GM18873 (cell line): ENCODE data around the gene TRPM3.

Experiments
- ATAC-seq: cut with Tn5 transposase; IDR thresholded peaks from one replicate; pipeline ENCODE4 v1.9.1; 2021; ENCODE audit warnings: mild to moderate bottlenecking, moderate library complexity, moderate number of reproducible peaks; ENCODE audit not compliant: unreplicated experiment, low FRiP score

Gene TRPM3

GRCh38 chr9:71105192-71105591 is 16.2 kb downstream of the TRPM3 start:
- ATAC-seq: no peak

- no peak for ATAC-seq
Measured at GRCh38 chr9:71098801-71099200, 22.6 kb downstream of the TRPM3 start.

- no peak for ATAC-seq
Measured at GRCh38 chr9:71097671-71098070, 23.8 kb downstream of the TRPM3 start.

GRCh38 chr9:71096421-71097108 is 24.9 kb downstream of the TRPM3 start:
- no peak for ATAC-seq

- ATAC-seq: no peak
Measured at GRCh38 chr9:71094708-71095251, 26.6 kb downstream of the TRPM3 start.

- ATAC-seq: no peak
Measured at GRCh38 chr9:71090896-71091295, 30.5 kb downstream of the TRPM3 start.

GRCh38 chr9:71079451-71079850 is 42.0 kb downstream of the TRPM3 start:
- no peak for ATAC-seq

GRCh38 chr9:71076096-71076495 is 45.3 kb downstream of the TRPM3 start:
- ATAC-seq: no peak

- ATAC-seq: no peak
Measured at GRCh38 chr9:71073494-71073893, 47.9 kb downstream of the TRPM3 start.

GRCh38 chr9:71072587-71072986 is 48.8 kb downstream of the TRPM3 start:
- ATAC-seq: no peak

- ATAC-seq: no peak
Measured at GRCh38 chr9:71071633-71072032, 49.8 kb downstream of the TRPM3 start.

- ATAC-seq: no peak
Measured at GRCh38 chr9:71058660-71059059, 62.8 kb downstream of the TRPM3 start.

- ATAC-seq: no peak
Measured at GRCh38 chr9:71052287-71052686, 69.1 kb downstream of the TRPM3 start.

- no peak for ATAC-seq
Measured at GRCh38 chr9:71048280-71048679, 73.1 kb downstream of the TRPM3 start.

GRCh38 chr9:71042448-71042990 is 78.9 kb downstream of the TRPM3 start:
- ATAC-seq: no peak

GRCh38 chr9:71037521-71037920 is 83.9 kb downstream of the TRPM3 start:
- ATAC-seq: no peak

GRCh38 chr9:71036501-71036900 is 84.9 kb downstream of the TRPM3 start:
- no peak for ATAC-seq

- ATAC-seq: no peak
Measured at GRCh38 chr9:71032779-71033178, 88.6 kb downstream of the TRPM3 start.

GRCh38 chr9:71025728-71026127 is 95.7 kb downstream of the TRPM3 start:
- ATAC-seq: no peak

- ATAC-seq: no peak
Measured at GRCh38 chr9:71025201-71025600, 96.2 kb downstream of the TRPM3 start.

- no peak for ATAC-seq
Measured at GRCh38 chr9:71010258-71010657, 111.2 kb downstream of the TRPM3 start.

- ATAC-seq: no peak
Measured at GRCh38 chr9:71005456-71005855, 116.0 kb downstream of the TRPM3 start.
